WTC11 (cell line): ENCODE results near the gene PRCC. TPM values are rescaled to one million over a fixed set of nuclear protein-coding genes. Genes with fewer than 3 reads are reported as not detected.
"Not testable (repeated sequence)": the region's sequence is repeated elsewhere in the genome, so short reads cannot be mapped to it uniquely, and the experiment has no call there.

Source experiments
- ATAC-seq: fragments of 200-7000 bp; cut with Tn5 transposase; 2 replicates; pipeline ENCODE4 v1.10.0; 2021; ENCODE audit warnings: mild to moderate bottlenecking, moderate library complexity
- CTCF ChIA-PET: fragments of 300-600 bp; sonication (Branson Sonifier 250); formaldehyde crosslinking; loops from one replicate; lab custom pipeline; 2021; ENCODE audit warnings: antibody characterized with exemption; lab: Charles Lee
- POLR2A ChIA-PET: fragments of 350-600 bp; sonication (Branson Sonifier 250); formaldehyde crosslinking; loops from one replicate; lab custom pipeline; 2021; ENCODE audit warnings: antibody characterized with exemption; lab: Charles Lee
- DNase-seq: peaks from one replicate; pipeline ENCODE4 v3.0.0; 2021; ENCODE audit warnings: low spot score
- H3K27ac Mint-ChIP-seq: 2 replicates; pipeline ENCODE4 v1.8.0; 2021; ENCODE audit warnings: mixed read lengths
- H3K27me3 Mint-ChIP-seq: 2 replicates; pipeline ENCODE4 v1.8.0; 2021; ENCODE audit warnings: low read depth, mild to moderate bottlenecking, moderate library complexity, mixed read lengths
- H3K36me3 Mint-ChIP-seq: 2 replicates; pipeline ENCODE4 v1.8.0; 2021; ENCODE audit warnings: mixed read lengths
- H3K4me1 Mint-ChIP-seq: 2 replicates; pipeline ENCODE4 v1.8.0; 2022; ENCODE audit warnings: mixed read lengths
- H3K4me3 Mint-ChIP-seq: 2 replicates; pipeline ENCODE4 v1.8.0; 2021; ENCODE audit warnings: mild to moderate bottlenecking, moderate library complexity, mixed read lengths
- H3K9me3 Mint-ChIP-seq: 2 replicates; pipeline ENCODE4 v1.8.0; 2021; ENCODE audit warnings: mixed read lengths
- ATF3 ChIP-seq: sonication (generic); formaldehyde crosslinking; conservative IDR thresholded peaks from 2 replicates; pipeline ENCODE4 v1.8.1; 2022; ENCODE audit warnings: mild to moderate bottlenecking, missing genetic modification reagents
- ATF6 ChIP-seq: sonication (generic); formaldehyde crosslinking; IDR thresholded peaks from 2 replicates; pipeline ENCODE4 v1.8.1; 2023; ENCODE audit warnings: mild to moderate bottlenecking, missing genetic modification reagents
- FOXK1 ChIP-seq: sonication (generic); formaldehyde crosslinking; IDR thresholded peaks from 2 replicates; pipeline ENCODE4 v1.8.0; 2022; ENCODE audit warnings: mild to moderate bottlenecking, moderate library complexity, missing genetic modification reagents
- FOXP4 ChIP-seq: sonication (generic); formaldehyde crosslinking; IDR thresholded peaks from 2 replicates; pipeline ENCODE4 v1.8.0; 2022; ENCODE audit warnings: mild to moderate bottlenecking, missing genetic modification reagents
- IRF1 ChIP-seq: sonication (generic); formaldehyde crosslinking; IDR thresholded peaks from 2 replicates; pipeline ENCODE4 v1.8.0; 2023; ENCODE audit warnings: missing genetic modification reagents
- JUN ChIP-seq: sonication (generic); formaldehyde crosslinking; IDR thresholded peaks from 2 replicates; pipeline ENCODE4 v1.8.0; 2023; ENCODE audit warnings: mild to moderate bottlenecking, missing genetic modification reagents
- MLX ChIP-seq: sonication (generic); formaldehyde crosslinking; IDR thresholded peaks from 2 replicates; pipeline ENCODE4 v1.8.1; 2023; ENCODE audit warnings: mild to moderate bottlenecking, missing genetic modification reagents, moderate library complexity
- ZNF219 ChIP-seq: sonication (generic); formaldehyde crosslinking; IDR thresholded peaks from 2 replicates; pipeline ENCODE4 v1.8.0; 2023; ENCODE audit warnings: missing genetic modification reagents, mild to moderate bottlenecking, borderline replicate concordance
- ZNF281 ChIP-seq: sonication (generic); formaldehyde crosslinking; IDR thresholded peaks from 2 replicates; pipeline ENCODE4 v1.8.0; 2023; ENCODE audit warnings: mild to moderate bottlenecking, missing genetic modification reagents
- ZNF317 ChIP-seq: sonication (generic); formaldehyde crosslinking; IDR thresholded peaks from 2 replicates; pipeline ENCODE4 v1.8.1; 2023; ENCODE audit warnings: low read depth, mild to moderate bottlenecking, moderate library complexity, missing genetic modification reagents, borderline replicate concordance
- ZNF423 ChIP-seq: fragments of 250-450 bp; sonication (Bioruptor Pico); IDR thresholded peaks from 2 replicates; pipeline ENCODE4 v2.1.2; 2022; ENCODE audit warnings: mild to moderate bottlenecking, moderate library complexity
- ZNF425 ChIP-seq: fragments of 250-450 bp; sonication (Bioruptor Pico); conservative IDR thresholded peaks from 2 replicates; pipeline ENCODE4 v1.9.0; 2021; ENCODE audit warnings: mild to moderate bottlenecking
- ZNF671 ChIP-seq: fragments of 250-450 bp; sonication (Bioruptor Pico); IDR thresholded peaks from 2 replicates; pipeline ENCODE4 v1.8.0; 2021; ENCODE audit warnings: mild to moderate bottlenecking
- total RNA-seq: library from RNA; stranded (reverse); gene quantifications from 3 replicates; pipeline ENCODE4 v1.2.3, GENCODE V29; 2021

The PRCC gene
- total RNA-seq, 1 experiment from 2014 or later: 97.4 TPM

GRCh38 chr1:156760796-156761104, 6.6 kb upstream of the PRCC start:
- ChIA-PET CTCF (interaction anchor here (1.2 kb wide), 1 partner anchor 9 kb away, joined by 3 read pairs; the partner anchor contains the start of gene HDGF), POLR2A (interaction anchor here (0.5 to 1.2 kb wide), 3 partner anchors 9 to 341 kb away, joined by 3 to 4 read pairs (median 3); partner anchors contain the start of gene HDGF)
- Mint-ChIP-seq H3K9me3 (no peaks in the 10 kb centered on the region), H3K36me3 (no peaks in the 10 kb centered on the region), H3K27me3 (no peaks in the 10 kb centered on the region)
- TF ChIP-seq ATF3 (CRISPR knock-in tag): no peak
- TF ChIP-seq FOXP4 (CRISPR knock-in tag): no peak
- TF ChIP-seq ZNF219 (CRISPR knock-in tag): no peak
- no peak for TF ChIP-seq ZNF425 (CRISPR knock-in tag)
- TF ChIP-seq JUN: no peak
- no peak for TF ChIP-seq ZNF281
- no peak for TF ChIP-seq FOXK1 (CRISPR knock-in tag)
- TF ChIP-seq ZNF423: no peak
- no peak for TF ChIP-seq IRF1 (CRISPR knock-in tag)
- no peak for TF ChIP-seq ZNF671 (CRISPR knock-in tag)
- TF ChIP-seq MLX (CRISPR knock-in tag): no peak
- no peak for TF ChIP-seq ZNF317 (CRISPR knock-in tag)
- TF ChIP-seq ATF6: no peak
- TF ChIP-seq, all 79 proteins: peak for 0
- DNase-seq (no peak), ATAC-seq (no peak)
- peaks cover 4% of the 10 kb centered on the region; the same call in 1 of the 2 replicates for H3K4me1 Mint-ChIP-seq
- H3K27ac Mint-ChIP-seq: no peak overlapping the region
- H3K4me3 Mint-ChIP-seq: no peak overlapping the region

- ChIA-PET CTCF (interaction anchor here (0.7 to 2.9 kb wide), 5 partner anchors 24 to 111 kb away, joined by 3 to 39 read pairs (median 4); partner anchors contain the start of genes ISG20L2, METTL25B and MRPL24), POLR2A (interaction anchor here (3.4 kb wide), 1 partner anchor 13 kb away, joined by 24 read pairs; the partner anchor contains the start of gene HDGF)
- H3K9me3 Mint-ChIP-seq, H3K4me3 Mint-ChIP-seq, H3K27ac Mint-ChIP-seq, H3K36me3 Mint-ChIP-seq, DNase-seq, ATAC-seq, H3K27me3 Mint-ChIP-seq: not testable (repeated sequence)
- H3K4me1 Mint-ChIP-seq: peaks cover 27% of the 10 kb centered on the region
Measured at GRCh38 chr1:156765136-156765535, 2.2 kb upstream of the PRCC start.
